ENCODE data around the gene CACNA1E. TPM values are rescaled to one million over a fixed set of nuclear protein-coding genes. Genes with fewer than 3 reads are reported as not detected.

Gene CACNA1E
- total RNA-seq, 1 donor from 2014 or later = not detected

DNA sequence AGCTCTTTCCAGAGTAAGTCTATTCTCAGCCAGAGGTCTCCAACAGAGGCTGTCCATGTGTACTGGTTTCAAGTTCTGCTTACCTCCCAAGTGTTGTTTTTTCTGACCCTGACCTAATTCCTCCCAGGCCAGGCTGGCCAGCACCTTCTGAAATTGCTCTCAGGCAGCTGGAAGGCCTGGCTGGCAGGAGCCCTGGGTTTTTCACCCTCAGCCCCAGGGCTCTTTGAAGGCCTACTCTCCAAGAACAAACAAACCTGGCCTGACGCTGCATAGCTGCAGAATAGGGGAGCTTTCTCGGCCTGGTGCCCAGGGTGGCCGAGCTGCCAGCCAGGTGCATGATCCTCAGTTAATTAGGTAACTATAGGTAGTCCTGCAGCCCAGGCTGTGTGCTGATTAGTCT lies 147.5 kb downstream of the CACNA1E start:
- Mint-ChIP-seq H3K36me3 (ENCODE audit: low read depth) (no peaks in the 10 kb centered on the region), H3K4me3 (no peak overlapping the region), H3K27me3 (peaks cover 5% of the 10 kb centered on the region), H3K27ac (no peak overlapping the region), H3K4me1 (no peaks in the 10 kb centered on the region), H3K9me3 (no peaks in the 10 kb centered on the region)
- DNase-seq = no peak
- intact Hi-C loops (cut with micrococcal nuclease) = no loop called here

DNA sequence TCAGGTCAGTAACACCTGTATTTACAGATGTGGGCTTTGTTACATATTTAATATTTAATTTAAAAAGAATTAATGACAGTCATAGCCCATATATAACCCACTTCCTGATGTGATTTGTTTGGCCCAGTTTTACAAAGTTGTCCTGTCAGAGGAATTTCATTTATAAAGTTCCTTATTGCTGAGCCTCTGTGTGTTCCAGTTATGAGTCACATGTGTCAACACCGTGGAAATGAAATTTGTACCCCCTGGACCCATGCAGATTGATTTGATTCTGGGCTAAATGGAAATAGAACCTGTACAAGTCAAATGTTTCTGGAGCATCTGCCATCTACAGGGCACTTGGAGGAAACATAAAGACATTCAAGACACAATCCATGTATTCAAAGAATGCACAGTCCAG lies 149.2 kb downstream of the CACNA1E start:
- DNase-seq = no peak
- no peak overlapping the region for H3K4me3 Mint-ChIP-seq
- no peaks in the 10 kb centered on the region for H3K9me3 Mint-ChIP-seq
- peaks cover 5% of the 10 kb centered on the region for H3K27me3 Mint-ChIP-seq
- H3K4me1 Mint-ChIP-seq = no peaks in the 10 kb centered on the region
- H3K27ac Mint-ChIP-seq = no peak overlapping the region
- intact Hi-C loops (cut with micrococcal nuclease) = no loop called here
- no peaks in the 10 kb centered on the region for H3K36me3 Mint-ChIP-seq (ENCODE audit: low read depth)

- H3K4me3 Mint-ChIP-seq = no peak overlapping the region
- no peaks in the 10 kb centered on the region for H3K36me3 Mint-ChIP-seq (ENCODE audit: low read depth)
- H3K9me3 Mint-ChIP-seq = no peaks in the 10 kb centered on the region
- intact Hi-C loops (cut with micrococcal nuclease) = no loop called here
- no peaks in the 10 kb centered on the region for H3K4me1 Mint-ChIP-seq
- H3K27ac Mint-ChIP-seq = no peak overlapping the region
- no peak for DNase-seq
- peaks cover 5% of the 10 kb centered on the region for H3K27me3 Mint-ChIP-seq
Observed at GRCh38 chr1:181632960-181633359, 149.6 kb downstream of the CACNA1E start.

GRCh38 chr1:181635110-181635509 lies 151.8 kb downstream of the CACNA1E start:
- Mint-ChIP-seq H3K4me3 (no peak overlapping the region), H3K9me3 (peaks cover 4% of the 10 kb centered on the region), H3K27ac (no peak overlapping the region), H3K27me3 (peaks cover 4% of the 10 kb centered on the region), H3K4me1 (no peaks in the 10 kb centered on the region), H3K36me3 (ENCODE audit: low read depth) (no peaks in the 10 kb centered on the region)
- no peak for DNase-seq
- intact Hi-C loops (cut with micrococcal nuclease) = no loop called here

DNA sequence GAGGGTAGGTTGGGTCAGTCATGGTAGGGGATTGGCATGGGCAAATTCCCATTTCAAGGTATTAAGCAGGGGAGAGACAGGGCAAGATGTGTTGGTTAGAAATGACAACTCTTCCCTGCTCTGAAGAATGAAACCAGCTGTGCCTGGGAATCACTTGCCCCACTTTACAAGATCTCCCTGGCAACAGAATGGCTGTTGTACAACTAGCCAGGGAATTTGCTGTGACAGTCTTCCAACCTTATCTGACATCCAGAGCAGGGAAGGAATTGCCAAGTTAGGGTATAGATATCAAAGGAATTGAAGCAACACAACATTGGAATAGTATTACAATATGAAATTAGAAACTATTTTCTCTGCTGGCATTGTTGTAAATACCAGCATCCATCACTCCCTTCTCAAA lies 154.7 kb downstream of the CACNA1E start:
- H3K27me3 Mint-ChIP-seq = peaks cover 6% of the 10 kb centered on the region
- no peak overlapping the region for H3K27ac Mint-ChIP-seq
- H3K36me3 Mint-ChIP-seq (ENCODE audit: low read depth) = no peaks in the 10 kb centered on the region
- H3K4me3 Mint-ChIP-seq = no peak overlapping the region
- DNase-seq = no peak
- H3K4me1 Mint-ChIP-seq = no peaks in the 10 kb centered on the region
- H3K9me3 Mint-ChIP-seq = peaks cover 4% of the 10 kb centered on the region
- intact Hi-C loops (cut with micrococcal nuclease) = no loop called here

DNA sequence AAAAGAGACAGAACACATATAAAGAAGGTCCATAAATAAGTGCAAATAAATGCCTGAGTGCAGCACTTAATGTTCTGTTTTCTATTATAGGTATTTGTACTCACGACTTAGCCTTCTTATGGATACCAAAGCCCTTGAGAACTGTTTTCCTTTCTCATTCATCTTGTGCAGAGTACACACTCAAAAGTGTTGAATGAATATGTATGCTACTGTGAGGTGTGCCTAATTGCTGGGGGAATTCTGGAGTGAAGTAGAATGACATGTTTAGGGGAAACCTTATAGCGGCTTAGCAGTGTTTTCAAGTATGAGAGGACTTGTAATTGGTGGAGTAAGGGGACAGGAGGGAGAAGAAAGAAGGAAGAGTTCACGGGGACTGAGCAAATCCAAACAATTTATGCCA lies 157.6 kb downstream of the CACNA1E start:
- Mint-ChIP-seq H3K9me3 (peaks cover 4% of the 10 kb centered on the region), H3K4me1 (no peaks in the 10 kb centered on the region), H3K27me3 (peaks cover 6% of the 10 kb centered on the region), H3K27ac (no peak overlapping the region), H3K36me3 (ENCODE audit: low read depth) (no peaks in the 10 kb centered on the region), H3K4me3 (no peak overlapping the region)
- DNase-seq = no peak
- intact Hi-C loops (cut with micrococcal nuclease) = no loop called here

GRCh38 chr1:181643631-181644030 lies 160.3 kb downstream of the CACNA1E start:
- intact Hi-C loops (cut with micrococcal nuclease) = no loop called here
- no peaks in the 10 kb centered on the region for H3K36me3 Mint-ChIP-seq (ENCODE audit: low read depth)
- no peak overlapping the region for H3K27ac Mint-ChIP-seq
- no peak for DNase-seq
- H3K4me3 Mint-ChIP-seq = no peak overlapping the region
- peaks cover 6% of the 10 kb centered on the region for H3K27me3 Mint-ChIP-seq
- peaks cover 4% of the 10 kb centered on the region for H3K9me3 Mint-ChIP-seq
- no peaks in the 10 kb centered on the region for H3K4me1 Mint-ChIP-seq

DNA sequence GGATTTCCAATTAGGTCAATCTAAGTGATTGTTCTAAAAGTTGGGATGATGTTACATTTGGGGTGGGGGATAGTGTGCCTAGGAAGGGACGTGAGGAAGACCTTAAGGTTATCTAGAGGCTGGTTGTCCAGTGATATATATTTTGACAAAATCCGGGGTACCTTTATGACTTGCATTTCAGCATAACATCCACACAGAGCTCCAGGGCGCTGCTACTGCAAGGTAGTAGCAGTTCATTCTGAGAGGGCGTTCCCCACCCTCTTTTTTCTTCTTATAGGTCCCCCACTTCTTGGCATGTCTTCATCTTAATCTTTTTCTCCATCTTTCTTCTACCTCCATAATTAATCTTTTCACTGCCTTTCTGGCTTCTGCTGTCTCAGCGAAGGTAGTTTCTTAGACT lies 161.9 kb downstream of the CACNA1E start:
- Mint-ChIP-seq H3K4me1 (no peaks in the 10 kb centered on the region), H3K27ac (no peak overlapping the region), H3K36me3 (ENCODE audit: low read depth) (no peaks in the 10 kb centered on the region), H3K9me3 (no peaks in the 10 kb centered on the region), H3K27me3 (peaks cover 5% of the 10 kb centered on the region), H3K4me3 (no peak overlapping the region)
- no peak for DNase-seq
- intact Hi-C loops (cut with micrococcal nuclease) = no loop called here

DNA sequence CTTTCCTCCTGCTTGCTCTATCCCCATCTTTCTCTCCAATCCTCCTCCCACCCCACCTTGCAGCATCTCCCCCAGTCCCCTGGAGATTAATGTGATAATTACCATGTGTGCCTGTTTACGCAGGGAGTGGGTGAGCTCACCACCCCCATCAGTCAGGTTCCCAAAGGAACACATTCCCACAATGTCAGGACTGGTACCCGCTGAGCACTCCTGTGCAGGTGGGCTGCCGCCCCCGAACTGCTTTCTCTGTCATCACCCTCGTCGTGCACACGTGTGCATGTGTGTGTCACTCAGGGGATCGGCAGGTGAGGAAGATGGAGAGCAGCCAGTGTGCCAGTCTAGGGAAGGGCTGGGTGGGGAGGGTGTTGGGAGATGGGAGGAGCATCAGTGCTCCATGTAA lies 163.4 kb downstream of the CACNA1E start:
- intact Hi-C loops (cut with micrococcal nuclease) = no loop called here
- no peak for DNase-seq
- Mint-ChIP-seq H3K9me3 (no peaks in the 10 kb centered on the region), H3K27me3 (peaks cover 4% of the 10 kb centered on the region), H3K4me1 (no peaks in the 10 kb centered on the region), H3K27ac (no peak overlapping the region), H3K4me3 (no peak overlapping the region), H3K36me3 (ENCODE audit: low read depth) (no peaks in the 10 kb centered on the region)

DNA sequence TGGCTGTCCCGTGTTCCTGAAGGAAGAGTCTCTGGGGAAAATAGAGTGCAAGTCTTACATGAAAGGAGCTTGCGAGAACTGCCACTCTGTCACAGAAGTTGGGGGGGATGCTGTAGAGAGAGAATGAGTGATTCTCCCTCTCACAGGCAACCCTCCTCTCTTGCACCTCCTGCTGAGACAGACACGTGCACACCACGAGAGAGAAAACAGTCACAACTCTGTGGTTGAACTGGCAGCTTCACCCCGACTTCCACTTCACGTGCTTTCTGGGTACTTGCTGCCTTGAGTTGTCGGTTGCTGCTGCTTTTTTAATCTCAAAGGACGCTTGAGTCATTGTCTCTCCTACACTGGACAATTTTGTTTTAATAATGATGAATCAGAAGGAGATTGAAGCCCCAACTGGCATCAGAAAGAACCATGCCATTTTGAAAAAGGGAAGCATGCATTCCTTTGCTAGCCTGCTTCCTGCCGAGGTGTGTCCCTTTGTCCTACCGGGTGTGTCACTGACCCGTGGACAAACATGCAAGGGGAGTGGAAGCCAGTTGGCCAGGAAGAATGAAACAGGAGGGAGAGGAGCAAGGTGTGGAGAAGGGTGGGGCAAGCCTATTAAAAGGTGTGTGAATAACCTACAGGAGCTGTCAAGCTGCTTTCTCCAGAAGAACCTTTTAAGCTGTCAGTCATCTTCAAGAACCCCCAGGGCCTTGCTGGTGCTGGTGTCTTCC lies 164.2 kb downstream of the CACNA1E start:
- intact Hi-C loops (cut with micrococcal nuclease) = no loop called here
- no peak for DNase-seq

DNA sequence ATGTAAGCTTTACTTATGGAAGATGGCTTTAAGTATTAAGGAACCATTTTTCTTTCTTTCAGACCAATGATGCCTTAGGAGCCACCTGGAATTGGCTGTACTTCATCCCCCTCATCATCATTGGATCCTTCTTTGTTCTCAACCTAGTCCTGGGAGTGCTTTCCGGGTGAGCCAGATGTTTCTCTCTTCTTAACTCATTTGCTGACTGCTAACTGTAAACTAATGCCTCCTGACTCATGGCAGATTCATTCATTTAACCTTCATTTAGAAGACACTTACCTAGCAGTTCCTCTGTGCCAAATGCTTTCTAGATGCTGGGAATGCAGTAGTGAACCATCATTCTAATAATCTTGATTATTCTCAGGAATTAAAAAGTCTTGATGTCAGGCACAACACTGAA lies 168.0 kb downstream of the CACNA1E start:
- Mint-ChIP-seq H3K27me3 (peaks cover 4% of the 10 kb centered on the region), H3K27ac (no peak overlapping the region), H3K9me3 (no peaks in the 10 kb centered on the region), H3K4me3 (no peak overlapping the region), H3K36me3 (ENCODE audit: low read depth) (no peaks in the 10 kb centered on the region), H3K4me1 (no peaks in the 10 kb centered on the region)
- no peak for DNase-seq
- intact Hi-C loops (cut with micrococcal nuclease) = no loop called here

More for the DNA sequence above, 164.2 kb downstream of the CACNA1E start:
- Mint-ChIP-seq H3K4me3 (no peak overlapping the region), H3K9me3 (no peaks in the 10 kb centered on the region), H3K4me1 (no peaks in the 10 kb centered on the region), H3K27ac (no peak overlapping the region), H3K27me3 (peaks cover 4% of the 10 kb centered on the region), H3K36me3 (ENCODE audit: low read depth) (no peaks in the 10 kb centered on the region)

DNA sequence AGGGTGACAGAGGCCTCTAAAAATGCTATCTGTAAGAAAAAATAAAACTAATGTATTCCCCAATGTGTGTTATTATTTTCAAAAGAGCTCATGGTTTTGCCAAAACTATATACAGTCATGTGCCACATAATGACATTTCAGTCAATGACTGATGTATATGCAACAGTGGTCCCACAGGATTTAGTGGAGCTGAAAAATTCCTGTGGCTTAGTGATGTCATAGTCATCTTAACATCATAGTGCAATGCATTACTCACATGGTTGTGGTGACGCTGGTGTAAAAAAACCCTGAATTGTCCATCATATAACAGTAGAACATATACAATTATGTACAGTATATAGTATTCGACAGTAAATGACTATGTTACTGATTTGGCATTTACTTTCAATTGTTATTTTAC lies 172.4 kb downstream of the CACNA1E start:
- Mint-ChIP-seq H3K27me3 (peaks cover 2% of the 10 kb centered on the region), H3K4me1 (no peaks in the 10 kb centered on the region), H3K36me3 (ENCODE audit: low read depth) (no peaks in the 10 kb centered on the region), H3K27ac (no peak overlapping the region), H3K4me3 (no peak overlapping the region), H3K9me3 (no peaks in the 10 kb centered on the region)
- DNase-seq = no peak
- intact Hi-C loops (cut with micrococcal nuclease) = no loop called here

GRCh38 chr1:181656491-181656890 lies 173.2 kb downstream of the CACNA1E start:
- intact Hi-C loops (cut with micrococcal nuclease) = no loop called here
- Mint-ChIP-seq H3K36me3 (ENCODE audit: low read depth) (no peaks in the 10 kb centered on the region), H3K27ac (no peak overlapping the region), H3K4me1 (no peaks in the 10 kb centered on the region), H3K9me3 (no peaks in the 10 kb centered on the region), H3K4me3 (no peak overlapping the region), H3K27me3 (peaks cover 4% of the 10 kb centered on the region)
- DNase-seq = no peak

- no peak for DNase-seq
- Mint-ChIP-seq H3K27me3 (peaks cover 4% of the 10 kb centered on the region), H3K4me1 (no peaks in the 10 kb centered on the region), H3K9me3 (no peaks in the 10 kb centered on the region), H3K27ac (no peak overlapping the region), H3K4me3 (no peak overlapping the region), H3K36me3 (ENCODE audit: low read depth) (no peaks in the 10 kb centered on the region)
- intact Hi-C loops (cut with micrococcal nuclease) = no loop called here
Observed at GRCh38 chr1:181658581-181658980, 175.3 kb downstream of the CACNA1E start.

DNA sequence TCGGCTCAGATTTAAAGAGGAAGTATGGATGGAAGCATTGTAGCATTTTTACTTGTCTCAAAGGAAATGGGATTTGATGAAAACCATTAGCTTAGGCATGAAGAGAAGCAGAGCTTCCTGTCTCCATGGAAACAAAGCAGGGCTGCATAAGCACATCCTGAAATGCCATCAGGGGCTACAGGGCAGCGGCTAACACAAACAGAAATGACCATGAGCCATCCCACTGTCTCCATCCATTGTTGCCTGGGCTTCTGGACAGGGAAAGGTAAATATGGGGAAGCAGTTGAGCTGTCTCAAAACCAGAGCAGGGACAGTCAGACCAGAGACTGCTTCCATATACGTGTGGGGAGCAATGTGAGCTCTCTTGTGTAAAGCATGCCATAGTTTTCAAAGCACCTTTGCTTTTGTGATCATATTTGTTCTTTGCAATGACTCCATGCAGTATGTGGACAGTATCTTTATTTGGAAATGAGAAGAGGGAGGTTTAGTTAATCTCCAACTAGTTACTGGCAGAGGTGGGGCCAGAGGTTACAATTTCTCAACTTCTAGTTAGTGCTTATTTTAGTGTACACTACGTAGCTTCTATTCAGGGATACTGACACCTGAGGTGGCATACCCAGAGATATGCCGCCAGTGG lies 176.1 kb downstream of the CACNA1E start:
- Mint-ChIP-seq H3K36me3 (ENCODE audit: low read depth) (no peaks in the 10 kb centered on the region), H3K27me3 (peaks cover 6% of the 10 kb centered on the region), H3K4me3 (no peak overlapping the region), H3K4me1 (no peaks in the 10 kb centered on the region), H3K9me3 (no peaks in the 10 kb centered on the region), H3K27ac (no peak overlapping the region)
- no peak for DNase-seq
- intact Hi-C loops (cut with micrococcal nuclease) = no loop called here
